Measurements from ENCODE around the gene KLHL15. TPM values are rescaled to one million over a fixed set of nuclear protein-coding genes. Genes with fewer than 3 reads are reported as not detected.

The KLHL15 gene
- total and polyA plus RNA-seq, 2 experiments from 2014 or later = 2.4 to 15.0 TPM

DNA sequence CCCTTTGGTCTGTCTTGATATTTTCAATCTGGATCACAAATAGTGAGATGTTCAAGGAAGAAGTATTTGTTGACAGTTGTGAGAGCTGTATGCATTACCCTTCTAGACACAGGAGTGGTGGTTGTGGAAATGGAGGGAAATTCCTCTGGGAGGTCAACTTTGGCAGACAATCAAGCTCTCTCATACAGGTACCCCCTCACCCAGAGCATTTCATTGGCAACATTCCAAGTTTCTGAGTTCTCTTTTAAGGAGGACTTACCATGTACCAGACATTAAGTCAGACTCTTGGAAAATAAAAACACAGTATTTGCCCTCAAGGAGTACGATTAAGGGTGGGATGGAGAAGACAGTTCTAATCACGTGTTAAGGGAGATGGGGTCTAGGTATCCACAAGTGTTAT is 45.3 kb downstream of the KLHL15 start (continued):
- TF ChIP-seq, protein P1, sequence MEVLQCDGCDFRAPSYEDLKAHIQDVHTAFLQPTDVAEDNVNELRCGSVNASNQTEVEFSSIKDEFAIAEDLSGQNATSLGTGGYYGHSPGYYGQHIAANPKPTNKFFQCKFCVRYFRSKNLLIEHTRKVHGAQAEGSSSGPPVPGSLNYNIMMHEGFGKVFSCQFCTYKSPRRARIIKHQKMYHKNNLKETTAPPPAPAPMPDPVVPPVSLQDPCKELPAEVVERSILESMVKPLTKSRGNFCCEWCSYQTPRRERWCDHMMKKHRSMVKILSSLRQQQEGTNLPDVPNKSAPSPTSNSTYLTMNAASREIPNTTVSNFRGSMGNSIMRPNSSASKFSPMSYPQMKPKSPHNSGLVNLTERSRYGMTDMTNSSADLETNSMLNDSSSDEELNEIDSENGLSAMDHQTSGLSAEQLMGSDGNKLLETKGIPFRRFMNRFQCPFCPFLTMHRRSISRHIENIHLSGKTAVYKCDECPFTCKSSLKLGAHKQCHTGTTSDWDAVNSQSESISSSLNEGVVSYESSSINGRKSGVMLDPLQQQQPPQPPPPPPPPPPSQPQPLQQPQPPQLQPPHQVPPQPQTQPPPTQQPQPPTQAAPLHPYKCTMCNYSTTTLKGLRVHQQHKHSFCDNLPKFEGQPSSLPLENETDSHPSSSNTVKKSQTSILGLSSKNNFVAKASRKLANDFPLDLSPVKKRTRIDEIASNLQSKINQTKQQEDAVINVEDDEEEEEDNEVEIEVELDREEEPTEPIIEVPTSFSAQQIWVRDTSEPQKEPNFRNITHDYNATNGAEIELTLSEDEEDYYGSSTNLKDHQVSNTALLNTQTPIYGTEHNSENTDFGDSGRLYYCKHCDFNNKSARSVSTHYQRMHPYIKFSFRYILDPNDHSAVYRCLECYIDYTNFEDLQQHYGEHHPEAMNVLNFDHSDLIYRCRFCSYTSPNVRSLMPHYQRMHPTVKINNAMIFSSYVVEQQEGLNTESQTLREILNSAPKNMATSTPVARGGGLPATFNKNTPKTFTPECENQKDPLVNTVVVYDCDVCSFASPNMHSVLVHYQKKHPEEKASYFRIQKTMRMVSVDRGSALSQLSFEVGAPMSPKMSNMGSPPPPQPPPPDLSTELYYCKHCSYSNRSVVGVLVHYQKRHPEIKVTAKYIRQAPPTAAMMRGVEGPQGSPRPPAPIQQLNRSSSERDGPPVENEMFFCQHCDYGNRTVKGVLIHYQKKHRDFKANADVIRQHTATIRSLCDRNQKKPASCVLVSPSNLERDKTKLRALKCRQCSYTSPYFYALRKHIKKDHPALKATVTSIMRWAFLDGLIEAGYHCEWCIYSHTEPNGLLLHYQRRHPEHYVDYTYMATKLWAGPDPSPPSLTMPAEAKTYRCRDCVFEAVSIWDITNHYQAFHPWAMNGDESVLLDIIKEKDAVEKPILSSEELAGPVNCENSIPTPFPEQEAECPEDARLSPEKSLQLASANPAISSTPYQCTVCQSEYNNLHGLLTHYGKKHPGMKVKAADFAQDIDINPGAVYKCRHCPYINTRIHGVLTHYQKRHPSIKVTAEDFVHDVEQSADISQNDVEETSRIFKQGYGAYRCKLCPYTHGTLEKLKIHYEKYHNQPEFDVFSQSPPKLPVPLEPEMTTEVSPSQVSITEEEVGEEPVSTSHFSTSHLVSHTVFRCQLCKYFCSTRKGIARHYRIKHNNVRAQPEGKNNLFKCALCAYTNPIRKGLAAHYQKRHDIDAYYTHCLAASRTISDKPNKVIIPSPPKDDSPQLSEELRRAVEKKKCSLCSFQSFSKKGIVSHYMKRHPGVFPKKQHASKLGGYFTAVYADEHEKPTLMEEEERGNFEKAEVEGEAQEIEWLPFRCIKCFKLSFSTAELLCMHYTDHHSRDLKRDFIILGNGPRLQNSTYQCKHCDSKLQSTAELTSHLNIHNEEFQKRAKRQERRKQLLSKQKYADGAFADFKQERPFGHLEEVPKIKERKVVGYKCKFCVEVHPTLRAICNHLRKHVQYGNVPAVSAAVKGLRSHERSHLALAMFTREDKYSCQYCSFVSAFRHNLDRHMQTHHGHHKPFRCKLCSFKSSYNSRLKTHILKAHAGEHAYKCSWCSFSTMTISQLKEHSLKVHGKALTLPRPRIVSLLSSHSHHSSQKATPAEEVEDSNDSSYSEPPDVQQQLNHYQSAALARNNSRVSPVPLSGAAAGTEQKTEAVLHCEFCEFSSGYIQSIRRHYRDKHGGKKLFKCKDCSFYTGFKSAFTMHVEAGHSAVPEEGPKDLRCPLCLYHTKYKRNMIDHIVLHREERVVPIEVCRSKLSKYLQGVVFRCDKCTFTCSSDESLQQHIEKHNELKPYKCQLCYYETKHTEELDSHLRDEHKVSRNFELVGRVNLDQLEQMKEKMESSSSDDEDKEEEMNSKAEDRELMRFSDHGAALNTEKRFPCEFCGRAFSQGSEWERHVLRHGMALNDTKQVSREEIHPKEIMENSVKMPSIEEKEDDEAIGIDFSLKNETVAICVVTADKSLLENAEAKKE (CRISPR knock-in tag; IDR thresholded peaks at IDR 0.05) = no peak; the same call in 1 of the 2 replicates
- TF ChIP-seq NANOG (IDR thresholded peaks at IDR 0.05; ENCODE audit: borderline replicate concordance) (no peak), EZH2 (IDR thresholded peaks at IDR 0.05; ENCODE audit: low read depth, unreplicated experiment) (no peak), CREB1 (CRISPR knock-in tag; IDR thresholded peaks at IDR 0.05; ENCODE audit: low read depth) (no peak), CTCF (conservative IDR thresholded peaks at IDR 0.05; ENCODE audit: low read depth in 2 of 2) (no peak), JUNB (IDR thresholded peaks at IDR 0.05; ENCODE audit: unreplicated experiment) (no peak)

- peak; percentile 84 for ATAC-seq
- Mint-ChIP-seq H3K27ac (0 out of 2 replicates have a peak overlapping the region, but pooled peaks have one; percentile 65), H3K4me1 (peaks cover 26% of the 10 kb centered on the region), H3K4me3 (no peak overlapping the region), H3K27me3 (ENCODE audit: insufficient read depth, low read depth, poor library complexity) (peaks cover 7% of the 10 kb centered on the region), H3K36me3 (ENCODE audit: low read depth) (peaks cover 13% of the 10 kb centered on the region), H3K9me3 (no peaks in the 10 kb centered on the region)
- DNase-seq (ENCODE audit: low spot score) = peak; percentile 5
- Histone ChIP-seq H2AFZ (no peak overlapping the region), H3K79me2 (replicated peaks; ENCODE audit: insufficient read depth) (no peaks in the 10 kb centered on the region), H3K4me3 (no peak overlapping the region), H3K9me2 (ENCODE audit: insufficient read depth) (no peaks in the 10 kb centered on the region), H4K20me1 (replicated peaks; ENCODE audit: insufficient read depth) (no peaks in the 10 kb centered on the region), H3F3A (replicated peaks; ENCODE audit: low read depth) (no peaks in the 10 kb centered on the region), H3K4me2 (peak overlapping the region; percentile 2; the same call in 1 of the 2 replicates), H3K27ac (ENCODE audit: low read depth) (peak overlapping the region; percentile 60), H3K27me3 (ENCODE audit: insufficient read depth) (no peaks in the 10 kb centered on the region), H3K4me1 (ENCODE audit: insufficient read depth) (peaks cover 10% of the 10 kb centered on the region), H3K36me3 (ENCODE audit: insufficient read depth) (no peaks in the 10 kb centered on the region)
- no peak for TF ChIP-seq ETS1 (IDR thresholded peaks at IDR 0.05)
- TF ChIP-seq EZH2phosphoT487 (IDR thresholded peaks at IDR 0.05; ENCODE audit: unreplicated experiment) = no peak
- TF ChIP-seq ZNF331 (CRISPR knock-in tag; IDR thresholded peaks at IDR 0.05; ENCODE audit: low read depth) = no peak
- TF ChIP-seq CTCF (conservative IDR thresholded peaks at IDR 0.05; ENCODE audit: low read depth in 2 of 2) = no peak
- TF ChIP-seq EZH2 (IDR thresholded peaks at IDR 0.05; ENCODE audit: low read depth, unreplicated experiment) = no peak
- TF ChIP-seq STAT1 (IDR thresholded peaks at IDR 0.05; ENCODE audit: unreplicated experiment) = no peak
- no peak for TF ChIP-seq CREB1 (CRISPR knock-in tag; IDR thresholded peaks at IDR 0.05; ENCODE audit: low read depth)
Measured at GRCh38 chrX:23981222-23981621, 45.8 kb downstream of the KLHL15 start.

Data from GM23338 (cell line).